CD4-positive, alpha-beta memory T cell (primary cell): ENCODE measurements around the gene AFF4. TPM values are rescaled to one million over a fixed set of nuclear protein-coding genes. Genes with fewer than 3 reads are reported as not detected.
A peak's percentile ranks its signal among the peaks of the same experiment; 100 is the strongest.

Experiments
- CTCF ChIA-PET: fragments of 350-600 bp; sonication (Branson Sonifier 250); formaldehyde crosslinking; loops from one replicate; lab custom pipeline; 2021; ENCODE audit warnings: inconsistent platforms; ENCODE audit not compliant: partially characterized antibody; lab: Charles Lee
- POLR2A ChIA-PET: fragments of 350-600 bp; sonication (Branson Sonifier 250); formaldehyde crosslinking; loops from one replicate; lab custom pipeline; 2021; ENCODE audit not compliant: partially characterized antibody; lab: Charles Lee
- DNase-seq, 5 donors: peaks; one replicate each; pipeline versions ENCODE4 v3.0.0 to v3.0.0-alpha.2; 2020 to 2022; ENCODE audit warnings: mixed read lengths in 1 of 5
- H3K27ac ChIP-seq: one replicate; pipeline ENCODE4 v1.7.0; 2013; ENCODE audit warnings: low read depth, low read length
- H3K27me3 ChIP-seq: 2 replicates; pipeline ENCODE4 v1.7.0; 2013; ENCODE audit warnings: mild to moderate bottlenecking, low read length, moderate library complexity; ENCODE audit not compliant: insufficient read depth
- H3K36me3 ChIP-seq: 2 replicates; pipeline ENCODE4 v1.7.0; 2013; ENCODE audit warnings: mild to moderate bottlenecking, low read length, moderate library complexity; ENCODE audit not compliant: insufficient read depth
- H3K4me1 ChIP-seq: 2 replicates; pipeline ENCODE4 v1.7.0; 2013; ENCODE audit warnings: mild to moderate bottlenecking, low read length, moderate library complexity; ENCODE audit not compliant: insufficient read depth
- H3K4me3 ChIP-seq, 2 donors: one replicate each; pipeline ENCODE4 v1.7.0; 2013; ENCODE audit warnings: low read length in 2 of 2, mild to moderate bottlenecking in 1 of 2
- H3K9me3 ChIP-seq, 2 donors: one replicate each; pipeline ENCODE4 v1.7.0; 2013; ENCODE audit warnings: low read length in 2 of 2, control low read depth in 1 of 2; ENCODE audit not compliant: control insufficient read depth in 1 of 2
- H3K27ac Mint-ChIP-seq, 7 donors: one replicate each; pipeline ENCODE4 v1.8.0; 2020 to 2021; ENCODE audit warnings: mixed read lengths in 7 of 7, mild to moderate bottlenecking in 6 of 7, inconsistent platforms in 3 of 7, moderate library complexity in 3 of 7
- H3K27me3 Mint-ChIP-seq, 2 donors: one replicate each; pipeline ENCODE4 v1.8.0; 2020 to 2021; ENCODE audit warnings: mixed read lengths in 2 of 2
- H3K36me3 Mint-ChIP-seq, 2 donors: one replicate each; pipeline ENCODE4 v1.8.0; 2020 to 2021; ENCODE audit warnings: mixed read lengths in 2 of 2, inconsistent platforms in 1 of 2, mild to moderate bottlenecking in 1 of 2
- H3K4me1 Mint-ChIP-seq, 4 donors: one replicate each; pipeline ENCODE4 v1.8.0; 2020 to 2021; ENCODE audit warnings: mixed read lengths in 4 of 4, mild to moderate bottlenecking in 1 of 4
- H3K4me3 Mint-ChIP-seq, 8 donors: one replicate each; pipeline ENCODE4 v1.8.0; 2020 to 2021; ENCODE audit warnings: mixed read lengths in 8 of 8, mild to moderate bottlenecking in 7 of 8, moderate library complexity in 6 of 8, inconsistent platforms in 3 of 8
- H3K9me3 Mint-ChIP-seq, 8 donors: one replicate each; pipeline ENCODE4 v1.8.0; 2020 to 2021; ENCODE audit warnings: mixed read lengths in 8 of 8, mild to moderate bottlenecking in 5 of 8, inconsistent platforms in 3 of 8, moderate library complexity in 1 of 8
- intact Hi-C: fragments of 100-400 bp; cut with micrococcal nuclease; formaldehyde crosslinking; loops from one replicate; pipeline ENCODE4 v1.15.1; 2023
- polyA plus RNA-seq, 2 donors: library from polyadenylated mRNA; unstranded; fragments of 300-500 nt; fragmentation: Illumina TruSeq; gene quantifications; one replicate each; pipeline ENCODE4 v1.2.3, GENCODE V29; 2021
- total RNA-seq, 2 experiments: library from RNA; stranded (reverse); gene quantifications; one replicate each; pipeline ENCODE4 v1.2.3, GENCODE V29; 2021

AFF4 gene
- total and polyA plus RNA-seq, 4 experiments from 2014 or later, result 14.1 to 61.6 (median 42.2) TPM

- no peak overlapping the region for H3K27ac ChIP-seq
- peaks cover 20% of the 10 kb centered on the region for H3K27me3 ChIP-seq
- H3K4me1 ChIP-seq, result no peaks in the 10 kb centered on the region
- Mint-ChIP-seq H3K4me1 (peaks cover 4 to 13% (median 7%) of the 10 kb centered on the region in 4 donors), H3K4me3 (peak overlapping the region in 7 of 8 donors; percentile 25 to 74 (median 51)), H3K27ac (no peak overlapping the region), H3K9me3 (no peaks in the 10 kb centered on the region), H3K36me3 (no peaks in the 10 kb centered on the region), H3K27me3 (peaks cover 24 to 47% of the 10 kb centered on the region in 2 donors)
- no peak for DNase-seq
- intact Hi-C loops, result loop anchor here (10.0 kb wide), 1 partner anchor 532 kb away; the partner anchor contains the start of gene SLC22A4
- CTCF ChIA-PET, result interaction anchor here (0.6 to 1.2 kb wide), 4 partner anchors 9 to 57 kb away, joined by 3 to 6 read pairs (median 4); no protein-coding TSS in a partner anchor
- no peaks in the 10 kb centered on the region for H3K36me3 ChIP-seq
- H3K9me3 ChIP-seq, result no peaks in the 10 kb centered on the region
- no peak overlapping the region for H3K4me3 ChIP-seq
- POLR2A ChIA-PET, result no interaction called here
Measured at GRCh38 chr5:132826424-132827082, 136.9 kb downstream of the AFF4 start.

- peak overlapping the region in 3 of 8 donors; percentile 10 to 29 (median 25) for H3K4me3 Mint-ChIP-seq
- CTCF ChIA-PET, result interaction anchor here (0.6 to 1.2 kb wide), 3 partner anchors 8 to 15 kb away, joined by 3 to 6 read pairs (median 3); no protein-coding TSS in a partner anchor
- no peaks in the 10 kb centered on the region for H3K36me3 ChIP-seq
- peak in 1 of 5 donors; percentile 27 for DNase-seq
- H3K4me1 Mint-ChIP-seq, result peaks cover 4 to 7% (median 4%) of the 10 kb centered on the region in 4 donors
- intact Hi-C loops, result loop anchor here (10.0 kb wide), 1 partner anchor 531 kb away; the partner anchor contains the start of gene SLC22A4
- H3K27me3 Mint-ChIP-seq, result peaks cover 22 to 41% of the 10 kb centered on the region in 2 donors
- H3K9me3 ChIP-seq, result no peaks in the 10 kb centered on the region
- peaks cover 20% of the 10 kb centered on the region for H3K27me3 ChIP-seq
- POLR2A ChIA-PET, result no interaction called here
- H3K36me3 Mint-ChIP-seq, result no peaks in the 10 kb centered on the region
- H3K27ac ChIP-seq, result no peak overlapping the region
- H3K4me1 ChIP-seq, result no peaks in the 10 kb centered on the region
- H3K9me3 Mint-ChIP-seq, result no peaks in the 10 kb centered on the region
- no peak overlapping the region for H3K27ac Mint-ChIP-seq
- no peak overlapping the region for H3K4me3 ChIP-seq
Measured at GRCh38 chr5:132825834-132826391, 137.5 kb downstream of the AFF4 start.

Other genes with a start within 250 kb of the AFF4 start
- 10 to 100 TPM; 18.7 to 25.9 TPM for gene KIF3A, start 226.1 kb downstream of the AFF4 start, total RNA-seq
- gene KIF3A, start 226.1 kb downstream of the AFF4 start, polyA plus RNA-seq, result 10 to 100 TPM in 1 of 2 donors, 1 to 10 TPM in 1; 9.7 to 18.3 TPM
- 10 to 100 TPM; 12.5 to 13.0 TPM for gene CCNI2, start 216.2 kb downstream of the AFF4 start, total RNA-seq
- 1 to 10 TPM in 1 of 2 donors, under 1 TPM in 1; 0.86 to 3.1 TPM for gene CCNI2, start 216.2 kb downstream of the AFF4 start, polyA plus RNA-seq
- gene SEPTIN8, start 186.4 kb downstream of the AFF4 start, total RNA-seq, result 10 to 100 TPM; 12.6 to 13.8 TPM
- gene SEPTIN8, start 186.4 kb downstream of the AFF4 start, polyA plus RNA-seq, result 1 to 10 TPM; 1.1 to 3.3 TPM
- not detected for gene SOWAHA, start 150.3 kb downstream of the AFF4 start, total RNA-seq
- under 1 TPM in 1 of 2 donors, not detected in 1; 0.06 TPM for gene SOWAHA, start 150.3 kb downstream of the AFF4 start, polyA plus RNA-seq
- gene SHROOM1, start 133.0 kb downstream of the AFF4 start, total RNA-seq, result under 1 TPM in 1 of 2 experiments, not detected in 1; 0.49 TPM
- not detected for gene SHROOM1, start 133.0 kb downstream of the AFF4 start, polyA plus RNA-seq
- 1 to 10 TPM; 1.1 to 1.9 TPM for gene GDF9, start 97.2 kb downstream of the AFF4 start, total RNA-seq
- gene GDF9, start 97.2 kb downstream of the AFF4 start, polyA plus RNA-seq, result under 1 TPM; 0.13 to 0.30 TPM
- 100 to 1,000 TPM; 124 to 127 TPM for gene UQCRQ, start 97.0 kb downstream of the AFF4 start, total RNA-seq
- 100 to 1,000 TPM; 471 to 536 TPM for gene UQCRQ, start 97.0 kb downstream of the AFF4 start, polyA plus RNA-seq
- gene LEAP2, start 90.0 kb downstream of the AFF4 start, total RNA-seq, result 1 to 10 TPM; 8.1 to 8.8 TPM
- gene LEAP2, start 90.0 kb downstream of the AFF4 start, polyA plus RNA-seq, result 1 to 10 TPM; 1.1 to 1.6 TPM
- gene ZCCHC10, start 62.9 kb upstream of the AFF4 start, total RNA-seq, result 10 to 100 TPM; 20.1 to 20.6 TPM
- gene ZCCHC10, start 62.9 kb upstream of the AFF4 start, polyA plus RNA-seq, result 10 to 100 TPM; 46.8 to 50.2 TPM
- 10 to 100 TPM; 55.9 to 58.1 TPM for gene HSPA4, start 88.4 kb upstream of the AFF4 start, total RNA-seq
- gene HSPA4, start 88.4 kb upstream of the AFF4 start, polyA plus RNA-seq, result 10 to 100 TPM; 32.2 to 45.1 TPM